Activated CD8-positive, alpha-beta memory T cell treated with anti-CD3 and anti-CD28 coated beads for 48 hours (primary cell): Measurements from ENCODE around the gene PTPN1.

Source experiments
- DNase-seq, 3 experiments: peaks; one replicate each; pipeline ENCODE4 v3.0.0-alpha.2; 2020; ENCODE audit warnings: low read depth in 2 of 3, low spot score in 2 of 3

Gene PTPN1

DNA sequence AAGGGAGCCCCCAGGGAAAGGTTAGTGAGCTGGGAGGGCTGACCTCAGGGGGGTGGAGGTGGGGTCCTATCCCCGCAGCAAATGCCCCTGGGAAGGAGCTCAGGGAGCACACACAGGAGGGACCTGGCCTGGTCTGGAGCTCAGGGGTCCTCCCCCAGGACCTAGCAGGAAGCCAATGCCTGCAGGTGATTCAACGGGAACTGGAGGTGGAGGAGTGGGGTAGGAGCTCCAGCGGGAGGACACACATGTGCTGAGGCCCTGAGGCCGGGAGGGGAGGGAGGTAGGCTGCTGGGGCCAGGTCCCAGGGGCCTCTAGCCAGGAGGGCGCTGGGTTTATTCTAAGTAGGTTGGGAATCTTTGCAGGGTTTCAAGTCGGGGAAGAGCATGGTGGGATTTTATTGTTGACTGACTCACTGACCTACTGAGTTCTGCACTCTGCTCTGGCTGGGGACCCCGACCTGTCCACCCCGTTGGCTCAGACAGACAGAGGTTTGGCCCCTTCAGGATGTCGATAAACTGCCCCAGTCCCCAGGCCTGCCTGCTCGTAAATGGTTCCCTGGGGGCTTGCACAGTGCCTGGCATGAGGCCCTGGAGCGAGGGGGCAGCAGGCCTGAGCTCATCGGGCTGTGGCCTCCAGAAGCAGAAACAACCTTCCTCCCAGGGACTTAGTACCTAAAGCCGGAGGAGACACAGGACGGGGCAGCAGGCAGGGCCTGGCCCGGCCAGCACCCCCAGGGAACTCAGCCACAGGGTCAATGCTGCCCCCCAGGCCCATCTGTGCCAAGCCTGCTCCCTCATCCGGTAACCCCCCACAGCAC, 118.9 kb downstream of the PTPN1 start:
- no peak for DNase-seq

DNA sequence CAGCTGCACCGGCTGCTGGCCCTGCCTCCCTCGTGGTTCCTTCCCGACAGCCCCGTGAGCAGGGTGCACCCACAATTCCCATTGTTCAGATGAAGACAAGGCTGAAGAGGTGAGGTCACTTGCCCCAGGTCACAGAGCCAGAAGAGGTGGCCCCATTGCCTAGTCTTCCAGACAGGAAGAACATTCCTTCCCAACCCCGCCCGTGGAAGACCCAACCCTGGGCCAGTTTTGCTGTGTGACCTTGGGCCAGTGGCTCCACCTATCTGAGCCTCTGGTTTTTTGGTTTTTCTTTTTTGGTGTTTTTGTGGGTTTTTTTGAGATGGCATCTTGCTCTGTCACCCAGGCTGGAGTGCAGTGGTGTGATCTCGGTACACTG, 119.5 kb downstream of the PTPN1 start:
- DNase-seq = no peak

DNA sequence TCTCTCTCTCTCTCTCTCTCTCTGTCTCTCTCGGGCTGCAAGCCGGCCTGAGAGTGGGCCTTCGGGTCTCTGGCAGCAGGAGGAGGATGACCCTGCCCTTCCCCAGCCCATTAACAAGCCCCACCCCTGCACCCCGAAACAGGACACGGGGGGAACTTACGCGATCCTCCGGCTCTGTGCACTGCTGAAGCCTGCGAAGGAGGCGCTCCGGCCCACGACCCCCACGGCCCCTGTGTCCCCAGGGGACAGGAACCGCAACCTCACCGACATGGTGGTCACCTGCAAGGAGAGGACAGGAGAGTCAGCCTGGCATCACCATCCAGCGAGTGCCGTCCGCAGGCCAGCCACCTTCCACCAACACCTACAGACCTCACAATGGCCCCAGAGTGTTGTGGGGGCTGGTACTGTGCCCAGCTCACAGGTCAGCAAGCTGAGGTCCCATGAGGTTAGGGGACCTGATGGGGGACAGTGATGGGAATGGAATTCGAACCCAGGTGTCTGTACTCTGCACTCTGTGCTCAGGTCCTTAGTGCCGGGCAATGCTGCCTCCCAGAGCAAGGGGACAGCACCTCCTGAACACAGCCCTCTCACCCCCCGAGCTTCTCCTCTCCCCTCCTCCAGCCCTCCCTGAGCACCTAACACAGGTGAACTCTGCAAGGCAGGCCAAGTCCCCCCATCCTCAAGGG, 120.5 kb downstream of the PTPN1 start:
- DNase-seq = no peak

GRCh38 chr20:50632236-50632635, 122.1 kb downstream of the PTPN1 start:
- no peak for DNase-seq

DNA sequence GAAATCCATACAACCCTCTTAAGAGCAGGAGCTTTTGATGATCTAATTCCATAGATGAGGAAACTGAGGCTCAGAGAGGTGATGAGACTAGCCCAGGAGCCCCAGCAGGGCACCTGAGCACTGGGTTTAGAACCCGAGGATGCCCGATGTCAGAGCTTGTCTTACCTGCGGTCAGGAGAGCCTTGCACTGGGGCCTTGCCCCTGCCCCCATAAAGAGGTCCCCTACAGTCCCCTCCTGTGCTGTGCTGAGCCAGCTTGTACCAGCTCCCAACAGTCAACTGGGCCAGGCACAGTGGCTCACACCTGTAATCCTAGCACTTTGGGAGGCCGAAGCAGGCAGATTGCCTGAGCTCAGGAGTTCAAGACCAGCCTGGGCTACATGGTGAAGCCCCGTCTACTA, 122.5 kb downstream of the PTPN1 start:
- no peak for DNase-seq

DNA sequence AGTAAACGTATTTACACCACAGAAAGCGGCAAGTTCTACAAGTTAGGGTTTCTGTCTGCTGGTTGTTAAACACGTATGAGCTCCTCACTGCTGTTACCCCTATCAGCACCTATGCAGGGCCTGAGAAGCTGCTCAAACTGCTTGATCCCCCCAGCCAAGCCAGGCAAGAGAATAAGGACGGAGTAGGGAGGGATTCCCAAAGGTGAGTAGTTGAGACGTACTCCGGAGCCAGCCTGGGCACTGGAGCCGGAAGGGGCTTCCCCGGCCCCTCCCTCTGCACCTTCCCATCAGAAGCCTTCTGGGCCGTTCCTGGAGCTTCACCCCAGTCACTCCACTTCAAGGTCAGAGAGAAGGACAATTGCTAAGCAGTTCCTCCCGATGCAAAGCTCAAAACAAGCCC, 123.2 kb downstream of the PTPN1 start:
- DNase-seq = no peak

- DNase-seq = no peak
Measured at GRCh38 chr20:50634191-50634590, 124.0 kb downstream of the PTPN1 start.
